HG03139 (cell line): ENCODE data around the gene TBPL1.
"Not testable (repeated sequence)": the region's sequence is repeated elsewhere in the genome, so short reads cannot be mapped to it uniquely, and the experiment has no call there.

ENCODE experiments used
- ATAC-seq: cut with Tn5 transposase; IDR thresholded peaks from one replicate; pipeline ENCODE4 v1.9.1; 2021; ENCODE audit not compliant: unreplicated experiment

The TBPL1 gene

DNA sequence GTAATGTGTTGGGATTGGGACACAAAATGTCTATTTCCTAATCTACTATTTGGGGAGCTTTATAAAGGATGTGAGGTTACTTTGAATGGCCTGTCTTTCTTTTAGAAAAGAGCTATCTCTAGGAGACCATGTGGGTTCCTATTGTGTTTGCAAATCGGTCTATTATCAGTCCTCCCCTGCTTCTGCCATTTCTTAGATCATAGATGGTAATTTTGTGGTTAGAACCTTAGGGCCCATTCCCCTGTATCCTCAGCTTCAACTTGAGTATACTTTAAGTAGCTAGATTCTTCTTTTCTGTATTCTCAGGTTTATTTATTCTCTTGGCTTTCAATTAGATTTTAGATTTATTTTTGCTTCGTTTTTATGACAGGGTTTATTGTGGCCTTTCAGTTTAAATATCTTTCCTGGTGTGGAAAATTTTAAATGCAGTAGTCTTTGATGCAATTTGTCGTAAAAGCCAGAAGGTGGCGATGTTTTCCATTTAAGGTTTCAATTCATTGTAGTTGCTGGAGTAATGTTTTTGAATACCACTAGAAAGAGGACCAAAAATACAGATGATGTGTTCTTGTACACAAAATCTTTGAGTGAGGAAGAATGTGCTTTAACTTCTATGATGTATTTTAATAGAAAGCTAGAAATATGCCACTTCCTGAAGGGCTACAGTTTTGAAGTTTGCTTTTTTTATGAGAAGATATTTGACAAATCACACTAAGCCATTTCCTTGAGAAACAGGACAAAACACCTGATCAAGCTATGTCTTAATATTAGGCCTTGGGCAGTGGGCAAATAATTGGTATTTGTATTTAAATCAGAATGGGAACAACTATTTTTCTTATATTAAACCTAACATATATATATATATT lies 20.3 kb downstream of the TBPL1 start:
- ATAC-seq: peak; percentile 41

GRCh38 chr6:133977983-133978895 lies 25.2 kb downstream of the TBPL1 start:
- no peak for ATAC-seq

DNA sequence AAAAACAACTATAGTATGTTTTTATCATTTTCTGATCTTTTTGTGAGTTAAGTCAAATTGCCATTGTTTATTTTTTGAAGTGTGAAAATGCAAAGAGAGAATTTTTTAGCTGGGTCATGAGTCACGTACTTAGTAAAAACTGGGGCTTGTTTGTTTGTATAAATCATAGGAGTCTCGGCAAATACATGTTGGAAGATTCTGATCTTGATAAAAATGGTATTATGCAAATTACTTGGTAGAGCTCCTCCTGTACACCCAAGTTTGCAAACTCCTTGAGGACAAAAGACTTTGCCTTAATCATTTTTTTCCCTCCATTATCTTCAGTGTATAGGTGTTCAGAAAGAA lies 25.8 kb downstream of the TBPL1 start:
- ATAC-seq: no peak

DNA sequence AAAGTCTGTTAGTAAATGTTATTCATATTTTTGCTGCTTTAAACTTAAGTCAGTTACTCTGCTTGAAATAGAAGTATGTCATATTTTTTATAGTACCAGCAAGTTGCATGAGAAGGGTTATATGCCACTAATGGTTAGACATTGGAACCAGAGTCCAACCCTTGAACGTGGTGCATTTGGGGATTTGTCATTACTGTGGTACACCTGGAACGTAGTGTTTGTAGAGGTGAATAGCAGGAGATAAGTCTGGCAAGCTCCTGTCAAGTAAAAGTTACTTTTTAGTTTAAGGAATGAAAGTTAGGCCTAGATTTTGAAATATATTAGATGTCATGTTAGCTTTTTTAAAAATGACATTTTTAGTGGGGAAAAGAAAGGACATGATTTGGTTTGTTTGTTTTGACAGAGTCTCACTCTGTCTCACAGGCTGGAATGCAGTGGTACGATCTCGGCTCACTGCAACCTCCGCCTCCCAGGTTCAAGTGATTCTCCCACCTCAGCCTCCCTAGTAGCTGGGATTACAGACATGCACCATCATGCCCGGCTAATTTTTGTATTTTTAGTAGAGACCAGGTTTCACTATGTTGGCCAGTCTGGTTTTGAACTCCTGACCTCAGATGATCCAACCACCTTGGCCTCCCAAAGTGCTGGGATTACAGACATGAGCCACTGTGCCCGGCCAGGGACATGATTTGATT lies 26.4 kb downstream of the TBPL1 start:
- not testable (repeated sequence) for ATAC-seq

GRCh38 chr6:133980168-133980567 lies 27.1 kb downstream of the TBPL1 start:
- no peak for ATAC-seq

- ATAC-seq: no peak
Measured at GRCh38 chr6:133983099-133983939, 30.3 kb downstream of the TBPL1 start.

GRCh38 chr6:133985970-133986369 lies 32.9 kb downstream of the TBPL1 start:
- ATAC-seq: no peak

- ATAC-seq: no peak
Measured at GRCh38 chr6:133986942-133987341, 33.9 kb downstream of the TBPL1 start.

DNA sequence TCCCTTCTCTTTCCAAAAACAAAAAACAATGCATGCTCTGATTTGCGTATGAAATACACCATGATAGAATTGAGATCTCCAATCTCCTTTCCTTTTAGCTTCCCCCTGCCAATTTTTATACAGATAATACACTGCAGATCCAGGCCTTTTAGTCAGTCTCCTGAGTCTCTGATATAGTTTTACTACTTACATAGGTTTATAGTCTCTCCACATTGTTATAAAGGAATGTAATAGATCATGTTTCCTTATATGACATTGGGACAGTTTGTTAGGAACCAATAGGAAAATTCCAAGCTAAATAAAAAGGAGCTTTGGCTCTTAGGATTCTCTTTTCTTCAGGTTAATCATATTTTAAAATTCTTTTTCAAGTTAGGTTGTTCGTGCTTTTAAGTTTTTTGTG lies 36.5 kb downstream of the TBPL1 start:
- ATAC-seq: no peak

DNA sequence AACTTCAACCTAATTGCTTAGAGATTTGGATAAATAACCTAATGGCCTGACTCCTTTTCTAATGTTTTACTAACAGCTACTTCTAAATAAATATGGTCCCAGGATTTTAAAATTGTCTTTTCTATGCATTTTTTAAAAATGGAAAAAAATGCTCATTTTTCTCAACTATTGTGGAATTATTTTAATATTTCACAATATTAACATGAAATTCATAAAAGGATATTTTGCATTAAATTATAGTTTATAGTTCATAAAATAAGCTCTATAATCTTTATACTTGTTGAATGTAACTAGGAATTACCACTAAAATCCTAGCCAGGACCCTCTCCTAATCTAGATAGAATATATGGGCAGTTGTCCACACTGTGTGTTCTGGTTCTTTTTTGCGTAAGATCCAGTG lies 37.3 kb downstream of the TBPL1 start:
- no peak for ATAC-seq

- no peak for ATAC-seq
Measured at GRCh38 chr6:133991096-133991593, 38.1 kb downstream of the TBPL1 start.

DNA sequence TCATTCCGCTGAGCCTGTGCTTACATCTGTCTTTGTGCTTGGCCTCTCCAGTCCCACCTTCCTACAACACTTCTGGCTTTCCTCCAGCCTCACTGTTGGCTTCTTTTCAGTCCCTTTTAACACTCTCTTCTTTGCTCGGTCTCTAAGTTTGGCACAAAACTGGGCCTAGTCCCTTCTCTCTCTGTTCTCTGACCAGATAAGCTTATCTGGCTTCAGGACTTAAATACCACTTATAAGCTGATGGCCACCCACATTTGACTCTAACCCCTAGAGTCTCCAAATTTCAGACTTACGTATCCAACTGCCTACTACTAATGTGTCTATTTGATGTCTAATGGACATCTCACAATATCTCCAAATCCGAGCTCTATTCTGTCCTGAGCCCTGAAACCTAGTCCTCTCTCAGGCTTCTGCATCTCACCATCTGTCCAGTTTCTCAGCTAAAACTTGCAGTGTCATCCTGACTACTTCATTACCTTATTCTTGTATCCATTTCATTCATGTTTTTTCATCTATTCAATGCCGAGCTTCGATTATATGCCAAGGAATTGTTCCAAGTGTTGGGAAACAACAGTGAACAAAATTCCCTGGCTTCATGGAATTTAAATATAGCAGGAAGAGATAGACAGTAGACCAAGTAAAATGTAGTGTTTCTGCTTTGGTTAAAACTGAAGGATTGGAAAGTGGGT lies 40.1 kb downstream of the TBPL1 start:
- no peak for ATAC-seq

- no peak for ATAC-seq
Measured at GRCh38 chr6:133995296-133995695, 42.3 kb downstream of the TBPL1 start.

DNA sequence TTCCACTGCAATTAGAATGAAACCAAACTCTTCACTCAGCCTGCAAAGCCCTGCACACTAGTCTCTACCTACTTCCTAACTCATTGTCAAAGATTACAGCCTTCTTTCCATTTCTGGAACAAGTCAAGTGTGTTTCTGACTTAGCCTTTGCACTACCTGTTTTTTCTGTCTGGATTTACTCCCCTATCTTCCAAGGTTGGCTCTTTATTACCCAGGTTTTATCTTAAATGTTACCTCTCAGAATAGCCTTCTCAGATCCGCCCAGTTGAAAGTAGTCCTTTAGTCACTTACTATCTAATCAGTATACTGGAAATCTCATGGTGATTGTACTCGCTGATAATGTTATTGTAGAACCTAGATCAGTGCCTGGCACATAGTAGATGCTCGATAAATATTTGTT lies 42.7 kb downstream of the TBPL1 start:
- ATAC-seq: no peak

DNA sequence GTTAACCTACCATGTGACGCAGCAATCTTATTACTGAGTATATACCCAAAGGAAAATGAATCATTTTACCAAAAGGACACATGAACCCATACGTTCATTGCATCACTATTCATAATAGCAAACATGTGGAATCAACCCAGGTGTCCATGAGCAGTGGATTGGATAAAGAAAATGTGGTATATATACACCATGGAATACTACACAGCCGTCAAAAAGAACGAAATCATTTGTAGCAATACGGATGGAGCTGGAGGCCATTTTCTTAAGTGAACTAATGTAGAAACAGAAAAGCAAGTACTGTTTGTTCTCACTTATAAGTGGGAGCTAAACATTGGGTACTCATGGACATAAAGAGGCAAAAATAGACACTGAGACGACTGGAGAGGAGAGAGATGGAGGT lies 44.2 kb downstream of the TBPL1 start:
- no peak for ATAC-seq

DNA sequence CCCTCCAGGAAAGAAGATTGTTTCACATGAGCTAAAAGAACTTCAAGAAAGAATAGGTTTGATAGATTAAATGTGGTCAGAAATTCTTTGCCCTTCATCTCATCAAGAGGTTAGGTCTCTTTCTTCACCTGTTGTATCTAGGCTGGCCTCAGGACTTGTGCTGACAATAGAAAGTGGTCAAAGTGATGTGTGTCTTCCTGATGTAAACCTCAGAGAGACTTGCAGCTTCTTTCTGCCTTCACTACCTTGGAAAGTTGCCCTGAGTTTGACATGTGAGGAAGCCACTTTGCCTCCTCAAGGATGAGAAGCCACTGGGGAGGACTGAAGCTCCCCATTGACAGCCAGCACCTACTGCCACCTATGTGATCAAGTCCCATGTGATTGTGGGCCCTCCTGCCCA lies 46.3 kb downstream of the TBPL1 start:
- ATAC-seq: no peak

- ATAC-seq: no peak
Measured at GRCh38 chr6:134000443-134000842, 47.4 kb downstream of the TBPL1 start.

GRCh38 chr6:134002821-134003220 lies 49.8 kb downstream of the TBPL1 start:
- no peak for ATAC-seq

DNA sequence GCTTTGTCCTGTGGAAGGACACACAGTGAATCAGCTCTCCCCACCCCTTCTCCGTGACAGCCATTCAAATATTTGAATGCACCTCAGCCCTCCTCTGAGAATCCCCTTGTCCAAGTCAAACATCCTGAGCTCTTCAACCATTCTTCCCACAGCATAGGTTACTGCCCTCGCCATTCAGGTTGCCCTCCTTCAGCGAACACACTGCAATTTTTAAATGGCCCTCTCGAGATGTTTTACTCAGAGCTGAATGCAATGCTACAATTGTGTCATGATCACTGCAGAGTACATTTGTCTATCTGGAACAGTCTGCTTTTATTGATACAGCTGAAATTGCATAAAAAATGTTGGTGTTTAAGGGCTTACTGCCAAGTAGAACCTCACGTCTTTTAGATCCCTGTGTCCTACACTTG lies 50.5 kb downstream of the TBPL1 start:
- no peak for ATAC-seq

GRCh38 chr6:134004714-134005113 lies 51.7 kb downstream of the TBPL1 start:
- ATAC-seq: no peak
